GM18517 (cell line): Measurements from ENCODE around the gene GINS1.

Source experiments
- ATAC-seq: cut with Tn5 transposase; IDR thresholded peaks from one replicate; pipeline ENCODE4 v1.9.1; 2021; ENCODE audit warnings: mild to moderate bottlenecking, moderate library complexity; ENCODE audit not compliant: unreplicated experiment

GINS1 gene

GRCh38 chr20:25493137-25493536 lies 85.7 kb downstream of the GINS1 start:
- no peak for ATAC-seq

DNA sequence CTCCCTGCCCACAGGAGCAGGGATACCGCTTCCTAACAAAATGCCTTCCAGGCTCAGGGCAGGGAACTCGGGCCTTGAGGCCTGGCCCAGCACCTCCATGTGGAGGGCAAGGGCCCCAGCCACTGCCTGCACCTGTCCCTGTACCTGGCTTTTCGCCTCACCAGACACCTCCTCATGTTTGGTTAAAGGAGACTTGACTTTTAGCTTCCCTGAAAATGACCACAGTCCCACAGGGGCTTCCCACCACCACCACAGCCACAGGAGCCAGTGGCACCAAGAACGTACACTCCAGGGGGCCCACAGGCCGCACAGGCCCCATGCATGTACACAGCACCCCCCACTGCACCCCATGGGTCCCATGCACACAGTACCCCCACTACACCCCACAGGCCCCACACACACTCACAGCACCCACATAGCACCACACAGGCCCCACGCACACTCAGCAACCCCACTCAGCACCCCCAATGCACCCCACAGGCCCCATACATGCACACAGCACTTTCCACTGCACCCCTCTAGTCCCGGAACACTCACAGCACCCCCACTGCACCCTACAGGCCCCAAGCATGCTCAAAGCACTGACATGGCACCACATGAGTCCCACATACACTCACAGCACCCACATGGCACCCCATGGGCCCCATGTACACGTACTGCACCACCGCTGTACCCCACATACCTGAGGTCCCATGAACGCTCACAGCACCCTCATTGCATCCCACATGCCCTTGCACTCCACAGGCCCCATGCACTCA lies 86.5 kb downstream of the GINS1 start:
- ATAC-seq = no peak

- ATAC-seq = no peak
These were observed 87.2 kb downstream of the GINS1 start for GRCh38 chr20:25494506-25495188.

DNA sequence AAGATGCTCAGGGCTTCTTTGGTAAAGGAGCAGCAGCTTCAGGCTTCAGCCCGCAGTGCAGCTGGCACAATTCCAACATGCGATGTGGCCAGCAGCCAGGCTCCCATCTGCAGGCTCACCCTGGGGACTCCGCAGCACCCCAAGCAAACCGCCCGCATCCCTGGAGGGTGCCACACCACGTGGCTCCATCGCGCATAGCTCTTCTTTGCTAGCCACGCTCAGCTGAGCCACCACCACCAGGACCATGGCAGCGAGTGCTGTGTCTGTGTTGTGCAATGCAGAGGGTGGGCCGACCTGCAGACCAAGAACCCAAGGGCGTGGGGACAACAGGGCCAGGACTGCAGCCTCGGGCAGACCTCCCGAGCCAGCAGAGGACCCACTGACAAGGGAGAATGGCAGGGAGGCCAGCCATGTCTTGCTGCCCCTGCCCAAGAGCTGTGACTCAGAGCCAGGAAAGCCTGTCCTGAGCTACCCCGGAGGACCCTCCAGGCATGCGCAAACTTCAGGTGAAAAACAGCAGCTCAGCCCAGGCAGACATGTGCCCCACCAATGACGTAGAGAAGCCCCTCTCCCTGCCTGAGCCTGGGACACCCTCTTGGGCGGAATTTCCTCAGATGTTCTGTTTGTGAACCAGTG lies 87.8 kb downstream of the GINS1 start:
- no peak for ATAC-seq

DNA sequence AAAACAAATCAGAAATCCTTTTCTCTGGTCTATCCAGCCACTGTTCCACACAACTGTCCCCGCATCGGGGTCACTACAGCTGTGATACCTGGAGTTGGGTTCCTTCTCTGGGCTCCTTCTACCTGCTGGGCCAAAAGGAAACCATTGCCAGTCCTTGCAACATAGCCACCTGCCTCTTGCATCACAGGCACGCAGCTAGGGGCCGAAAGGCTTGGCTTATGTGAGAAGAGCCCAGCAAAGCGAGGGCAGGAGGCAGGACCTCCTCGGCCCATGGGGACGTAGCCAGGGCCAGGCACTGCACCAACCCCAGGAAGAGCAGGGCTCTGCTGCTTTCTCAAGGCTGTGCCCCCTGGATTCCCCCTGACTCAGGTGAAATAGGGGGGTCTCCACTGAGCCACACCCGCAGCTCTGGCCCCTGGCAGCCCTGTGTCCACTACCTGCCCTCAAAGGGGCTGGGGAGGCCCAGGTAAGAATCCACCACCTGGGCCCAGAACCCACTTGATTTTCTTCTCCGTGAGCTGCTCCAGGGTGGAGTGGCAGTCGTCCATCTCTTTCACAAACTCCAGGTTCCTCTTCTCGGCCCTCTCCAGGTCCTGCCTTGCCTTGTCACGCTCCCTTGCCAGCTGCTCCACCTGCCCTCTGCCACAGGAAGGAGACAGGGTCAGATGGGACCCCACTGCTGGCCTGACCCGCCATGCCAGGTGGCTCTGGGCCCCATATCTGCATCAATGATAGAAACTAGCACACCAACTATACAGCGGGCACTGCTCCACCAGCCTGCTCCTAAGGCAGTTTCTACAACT lies 88.9 kb downstream of the GINS1 start:
- no peak for ATAC-seq

GRCh38 chr20:25496968-25497401 lies 89.5 kb downstream of the GINS1 start:
- ATAC-seq = no peak

GRCh38 chr20:25497586-25498279 lies 90.3 kb downstream of the GINS1 start:
- ATAC-seq = no peak
